ENCODE results near the gene NR4A1. TPM values are rescaled to one million over a fixed set of nuclear protein-coding genes. Genes with fewer than 3 reads are reported as not detected.

Gene NR4A1
- total and polyA plus RNA-seq, 7 donors = 31.2 to 276 (median 65.9) TPM

GRCh38 chr12:52086366-52086765 lies 35.1 kb downstream of the NR4A1 start:
- H3K4me1 ChIP-seq = peaks cover 0 to 21% (median 7%) of the 10 kb centered on the region in 4 donors
- intact Hi-C loops (cut with DNase I) = no loop called here
- no peak overlapping the region for H3K4me3 ChIP-seq
- peaks cover 0 to 28% (median 0%) of the 10 kb centered on the region in 3 donors for H3K27me3 ChIP-seq
- H3K27ac ChIP-seq = no peak overlapping the region
- TF ChIP-seq POLR2AphosphoS5 (IDR thresholded peaks at IDR 0.05) (no peak), CTCF (IDR thresholded peaks at IDR 0.05) (no peak), EP300 (IDR thresholded peaks at IDR 0.05) (no peak), POLR2A (IDR thresholded peaks at IDR 0.05) (no peak)
- no peaks in the 10 kb centered on the region for H3K9me3 ChIP-seq
- DNase-seq = no peak
- no peaks in the 10 kb centered on the region for H3K36me3 ChIP-seq
- 15 to 63% methylated on average over 9 of the region's 9 CpGs for WGBS, 2 donors

DNA sequence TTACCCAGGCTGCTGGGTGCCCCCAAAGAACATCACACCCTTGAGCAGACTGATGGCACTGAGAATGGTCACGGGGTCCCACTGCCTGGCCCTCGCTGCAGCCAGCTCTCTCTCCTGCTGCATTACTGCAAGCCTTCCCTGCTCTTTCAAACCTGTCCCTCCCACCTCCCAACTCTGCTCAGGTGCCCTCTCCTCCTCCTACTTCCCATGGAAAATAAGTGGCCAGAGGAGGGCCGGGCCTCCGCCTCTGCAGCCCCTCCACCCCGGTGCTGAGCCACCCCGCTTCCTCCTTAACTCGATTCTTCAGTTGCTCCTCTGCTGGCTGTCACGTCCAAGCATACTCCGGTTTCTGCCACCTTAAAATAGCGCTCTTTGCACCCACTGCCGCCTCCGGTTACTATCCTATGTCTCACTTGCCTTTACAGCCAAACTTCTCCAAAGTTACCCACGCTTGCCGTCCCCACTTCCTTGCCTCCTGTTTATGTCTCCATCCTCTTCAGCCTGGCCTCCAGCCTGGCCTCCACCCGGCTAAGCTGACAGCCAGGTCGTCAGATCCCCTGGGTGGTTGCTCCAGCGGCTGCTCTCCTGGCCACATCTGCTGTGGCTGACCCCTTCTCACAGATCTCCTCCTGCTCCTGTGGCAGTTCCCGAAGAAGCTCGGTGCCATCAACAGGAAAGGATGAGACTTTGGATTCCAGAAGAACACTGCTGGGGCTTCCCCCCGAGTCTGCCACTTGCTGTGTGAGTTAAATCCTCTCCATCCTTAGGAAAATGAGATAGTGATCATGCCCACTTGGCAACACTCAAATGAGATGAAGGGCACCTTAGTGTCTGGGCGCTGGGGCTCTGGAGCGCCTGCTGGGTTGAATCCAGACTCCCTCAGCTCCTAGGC lies 35.9 kb downstream of the NR4A1 start:
- Histone ChIP-seq H3K36me3 (no peaks in the 10 kb centered on the region), H3K27me3 (peaks cover 0 to 34% (median 0%) of the 10 kb centered on the region in 3 donors), H3K27ac (no peak overlapping the region), H3K4me3 (no peak overlapping the region), H3K9me3 (no peaks in the 10 kb centered on the region), H3K4me1 (peaks cover 0 to 13% (median 6%) of the 10 kb centered on the region in 4 donors)
- TF ChIP-seq POLR2A (IDR thresholded peaks at IDR 0.05) (no peak), CTCF (IDR thresholded peaks at IDR 0.05) (no peak), POLR2AphosphoS5 (IDR thresholded peaks at IDR 0.05) (no peak), EP300 (IDR thresholded peaks at IDR 0.05) (no peak)
- 80 to 85% methylated on average over 22 of the region's 22 CpGs for WGBS, 2 donors
- intact Hi-C loops (cut with DNase I) = no loop called here
- DNase-seq = no peak

GRCh38 chr12:52087961-52088820 lies 36.9 kb downstream of the NR4A1 start:
- no peak for TF ChIP-seq CTCF (IDR thresholded peaks at IDR 0.05)
- no peak for TF ChIP-seq EP300 (IDR thresholded peaks at IDR 0.05)
- no peak for TF ChIP-seq POLR2A (IDR thresholded peaks at IDR 0.05)
- TF ChIP-seq POLR2AphosphoS5 (IDR thresholded peaks at IDR 0.05) = no peak
- intact Hi-C loops (cut with DNase I) = no loop called here
- no peaks in the 10 kb centered on the region for H3K36me3 ChIP-seq
- no peak for DNase-seq
- no peaks in the 10 kb centered on the region for H3K9me3 ChIP-seq
- H3K27ac ChIP-seq = no peak overlapping the region
- WGBS, 2 donors = 77 to 88% methylated on average over 20 of the region's 20 CpGs
- peaks cover 0 to 3% (median 1%) of the 10 kb centered on the region in 4 donors for H3K4me1 ChIP-seq
- H3K27me3 ChIP-seq = peaks cover 0 to 43% (median 0%) of the 10 kb centered on the region in 3 donors
- H3K4me3 ChIP-seq = no peak overlapping the region

- intact Hi-C loops (cut with DNase I) = no loop called here
- Histone ChIP-seq H3K9me3 (no peaks in the 10 kb centered on the region), H3K4me3 (no peak overlapping the region), H3K36me3 (no peaks in the 10 kb centered on the region), H3K4me1 (no peaks in the 10 kb centered on the region), H3K27me3 (peaks cover 0 to 48% (median 0%) of the 10 kb centered on the region in 3 donors), H3K27ac (no peak overlapping the region)
- DNase-seq = no peak
- TF ChIP-seq EP300 (IDR thresholded peaks at IDR 0.05) = no peak
- no peak for TF ChIP-seq POLR2AphosphoS5 (IDR thresholded peaks at IDR 0.05)
- no peak for TF ChIP-seq CTCF (IDR thresholded peaks at IDR 0.05)
- no peak for TF ChIP-seq POLR2A (IDR thresholded peaks at IDR 0.05)
- 91 to 92% methylated on average over 11 of the region's 11 CpGs for WGBS, 2 donors
Measured at GRCh38 chr12:52089491-52089890, 38.2 kb downstream of the NR4A1 start.
